T-helper 1 cell treated with Interleukin-12 subunit alpha and Interleukin-12 subunit beta and Interleukin-4 antibody, amounts not matched to agents 30 μg/mL and 1 μg/mL, for 36 hours (primary cell): ENCODE measurements around the gene VAPB.

Experiments
- H3K27ac Mint-ChIP-seq: one replicate; pipeline ENCODE4 v1.8.0; 2021; ENCODE audit warnings: mild to moderate bottlenecking, mixed read lengths
- H3K27me3 Mint-ChIP-seq: one replicate; pipeline ENCODE4 v1.8.0; 2021; ENCODE audit warnings: low read depth, mixed read lengths
- H3K36me3 Mint-ChIP-seq: one replicate; pipeline ENCODE4 v1.8.0; 2021; ENCODE audit warnings: low read depth, mixed read lengths
- H3K4me1 Mint-ChIP-seq: one replicate; pipeline ENCODE4 v1.8.0; 2021; ENCODE audit warnings: low read depth, mixed read lengths
- H3K4me3 Mint-ChIP-seq: one replicate; pipeline ENCODE4 v1.8.0; 2021; ENCODE audit warnings: mild to moderate bottlenecking, moderate library complexity, mixed read lengths
- H3K9me3 Mint-ChIP-seq: one replicate; pipeline ENCODE4 v1.8.0; 2021; ENCODE audit warnings: mixed read lengths

Gene VAPB

GRCh38 chr20:58480551-58481336 lies 91.7 kb downstream of the VAPB start:
- peaks cover 23% of the 10 kb centered on the region for H3K27me3 Mint-ChIP-seq
- H3K36me3 Mint-ChIP-seq = no peaks in the 10 kb centered on the region
- peaks cover 3% of the 10 kb centered on the region for H3K4me1 Mint-ChIP-seq
- peaks cover 9% of the 10 kb centered on the region for H3K9me3 Mint-ChIP-seq
- no peak overlapping the region for H3K4me3 Mint-ChIP-seq
- no peak overlapping the region for H3K27ac Mint-ChIP-seq

- peaks cover 3% of the 10 kb centered on the region for H3K36me3 Mint-ChIP-seq
- H3K9me3 Mint-ChIP-seq = peaks cover 18% of the 10 kb centered on the region
- peaks cover 3% of the 10 kb centered on the region for H3K4me1 Mint-ChIP-seq
- peaks cover 26% of the 10 kb centered on the region for H3K27me3 Mint-ChIP-seq
- no peak overlapping the region for H3K4me3 Mint-ChIP-seq
- no peak overlapping the region for H3K27ac Mint-ChIP-seq
Observed at GRCh38 chr20:58481481-58482021, 92.5 kb downstream of the VAPB start.

DNA sequence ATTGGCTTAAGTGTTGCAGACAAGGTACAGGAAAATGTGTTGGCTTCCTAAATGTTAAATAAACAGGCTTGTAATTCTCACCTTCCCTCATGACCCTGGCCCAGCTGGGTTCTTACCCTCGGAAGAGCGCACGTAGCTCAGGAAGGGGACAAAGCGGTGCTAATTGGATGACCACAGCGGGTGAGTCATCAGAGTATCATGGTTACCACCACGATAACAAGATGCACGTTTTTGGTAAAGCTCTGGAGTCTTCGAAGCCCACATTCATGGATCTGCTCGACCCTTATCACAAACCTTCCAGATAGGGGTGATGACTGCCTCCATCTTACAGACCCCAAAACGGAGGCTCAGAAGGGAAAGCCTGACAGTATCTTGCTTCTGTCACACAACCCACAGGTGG lies 93.4 kb downstream of the VAPB start:
- Mint-ChIP-seq H3K36me3 (peaks cover 3% of the 10 kb centered on the region), H3K27ac (no peak overlapping the region), H3K27me3 (peaks cover 24% of the 10 kb centered on the region), H3K4me1 (peaks cover 3% of the 10 kb centered on the region), H3K9me3 (peaks cover 19% of the 10 kb centered on the region), H3K4me3 (no peak overlapping the region)

GRCh38 chr20:58483051-58483450 lies 94.0 kb downstream of the VAPB start:
- peaks cover 3% of the 10 kb centered on the region for H3K36me3 Mint-ChIP-seq
- peaks cover 19% of the 10 kb centered on the region for H3K9me3 Mint-ChIP-seq
- peaks cover 3% of the 10 kb centered on the region for H3K4me1 Mint-ChIP-seq
- no peak overlapping the region for H3K27ac Mint-ChIP-seq
- H3K27me3 Mint-ChIP-seq = peaks cover 21% of the 10 kb centered on the region
- H3K4me3 Mint-ChIP-seq = no peak overlapping the region

DNA sequence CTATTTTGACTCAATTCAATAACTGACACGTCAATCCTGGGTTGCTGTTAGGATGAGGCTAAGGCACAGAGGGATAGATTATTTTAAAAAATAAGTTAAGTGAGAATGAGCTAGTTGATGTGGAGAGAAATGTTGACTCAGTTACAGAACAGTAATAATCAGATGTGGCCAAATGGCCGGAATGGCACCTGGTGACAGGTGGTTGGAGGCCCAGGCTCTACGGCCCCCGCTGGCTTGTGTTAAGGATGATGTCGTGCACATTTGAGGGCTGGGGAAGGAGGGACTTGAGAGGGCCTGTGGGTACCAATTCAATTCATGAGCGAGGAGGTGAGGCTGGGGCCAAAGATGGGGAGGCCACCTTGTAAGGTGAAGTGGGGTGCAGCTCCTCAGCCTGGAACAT lies 94.4 kb downstream of the VAPB start:
- Mint-ChIP-seq H3K4me3 (no peak overlapping the region), H3K4me1 (peaks cover 3% of the 10 kb centered on the region), H3K27ac (no peak overlapping the region), H3K36me3 (peaks cover 3% of the 10 kb centered on the region), H3K9me3 (peaks cover 21% of the 10 kb centered on the region), H3K27me3 (peaks cover 17% of the 10 kb centered on the region)

DNA sequence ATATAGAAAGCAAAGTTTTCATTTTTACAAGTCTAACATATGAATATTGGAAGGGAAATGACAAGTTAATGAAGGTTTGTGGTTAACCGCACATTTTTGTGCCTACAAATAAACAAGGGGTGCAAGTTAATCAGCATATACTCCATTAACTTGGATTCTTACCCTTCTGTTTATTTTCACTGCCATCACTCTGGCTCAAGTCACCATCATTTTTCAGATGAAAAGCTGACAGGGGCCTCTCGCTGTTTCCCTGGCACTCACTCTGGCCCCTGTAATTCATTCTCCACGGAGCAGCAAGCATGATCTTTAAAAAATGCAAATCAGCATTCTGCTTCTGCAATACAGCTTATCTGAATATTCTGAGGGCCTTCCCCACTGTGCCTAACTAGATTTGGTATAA lies 96.4 kb downstream of the VAPB start:
- no peak overlapping the region for H3K27ac Mint-ChIP-seq
- H3K36me3 Mint-ChIP-seq = peaks cover 3% of the 10 kb centered on the region
- peaks cover 3% of the 10 kb centered on the region for H3K4me1 Mint-ChIP-seq
- no peak overlapping the region for H3K4me3 Mint-ChIP-seq
- H3K9me3 Mint-ChIP-seq = peaks cover 27% of the 10 kb centered on the region
- peaks cover 20% of the 10 kb centered on the region for H3K27me3 Mint-ChIP-seq

DNA sequence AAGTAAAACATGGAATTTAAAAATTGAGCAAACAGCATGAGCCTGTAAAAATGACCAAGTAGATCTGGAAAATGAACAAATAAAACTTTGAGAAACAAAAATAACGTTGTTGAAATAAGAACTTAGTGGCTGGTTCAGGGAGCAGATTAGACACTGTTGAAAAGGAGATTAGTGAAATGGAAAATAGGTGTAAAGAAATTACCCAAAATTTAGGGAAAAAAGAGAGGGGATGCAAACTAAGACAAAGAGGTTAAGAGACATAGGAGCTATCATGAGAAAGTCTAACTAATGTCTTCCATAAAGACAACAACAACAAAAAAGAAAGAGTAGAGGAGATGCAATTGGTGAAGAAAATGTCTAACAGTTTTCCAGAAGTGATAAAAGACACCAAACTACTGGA lies 97.2 kb downstream of the VAPB start:
- H3K9me3 Mint-ChIP-seq = peaks cover 27% of the 10 kb centered on the region
- peaks cover 3% of the 10 kb centered on the region for H3K36me3 Mint-ChIP-seq
- no peak overlapping the region for H3K27ac Mint-ChIP-seq
- peaks cover 3% of the 10 kb centered on the region for H3K4me1 Mint-ChIP-seq
- no peak overlapping the region for H3K4me3 Mint-ChIP-seq
- H3K27me3 Mint-ChIP-seq = peaks cover 20% of the 10 kb centered on the region

GRCh38 chr20:58492074-58492718 lies 103.2 kb downstream of the VAPB start:
- peaks cover 5% of the 10 kb centered on the region for H3K27me3 Mint-ChIP-seq
- H3K4me3 Mint-ChIP-seq = no peak overlapping the region
- peaks cover 8% of the 10 kb centered on the region for H3K9me3 Mint-ChIP-seq
- H3K4me1 Mint-ChIP-seq = no peaks in the 10 kb centered on the region
- H3K36me3 Mint-ChIP-seq = no peaks in the 10 kb centered on the region
- no peak overlapping the region for H3K27ac Mint-ChIP-seq

- no peaks in the 10 kb centered on the region for H3K36me3 Mint-ChIP-seq
- H3K27me3 Mint-ChIP-seq = peaks cover 5% of the 10 kb centered on the region
- no peaks in the 10 kb centered on the region for H3K4me1 Mint-ChIP-seq
- peaks cover 8% of the 10 kb centered on the region for H3K9me3 Mint-ChIP-seq
- H3K4me3 Mint-ChIP-seq = no peak overlapping the region
- no peak overlapping the region for H3K27ac Mint-ChIP-seq
Observed at GRCh38 chr20:58492795-58493524, 103.9 kb downstream of the VAPB start.

DNA sequence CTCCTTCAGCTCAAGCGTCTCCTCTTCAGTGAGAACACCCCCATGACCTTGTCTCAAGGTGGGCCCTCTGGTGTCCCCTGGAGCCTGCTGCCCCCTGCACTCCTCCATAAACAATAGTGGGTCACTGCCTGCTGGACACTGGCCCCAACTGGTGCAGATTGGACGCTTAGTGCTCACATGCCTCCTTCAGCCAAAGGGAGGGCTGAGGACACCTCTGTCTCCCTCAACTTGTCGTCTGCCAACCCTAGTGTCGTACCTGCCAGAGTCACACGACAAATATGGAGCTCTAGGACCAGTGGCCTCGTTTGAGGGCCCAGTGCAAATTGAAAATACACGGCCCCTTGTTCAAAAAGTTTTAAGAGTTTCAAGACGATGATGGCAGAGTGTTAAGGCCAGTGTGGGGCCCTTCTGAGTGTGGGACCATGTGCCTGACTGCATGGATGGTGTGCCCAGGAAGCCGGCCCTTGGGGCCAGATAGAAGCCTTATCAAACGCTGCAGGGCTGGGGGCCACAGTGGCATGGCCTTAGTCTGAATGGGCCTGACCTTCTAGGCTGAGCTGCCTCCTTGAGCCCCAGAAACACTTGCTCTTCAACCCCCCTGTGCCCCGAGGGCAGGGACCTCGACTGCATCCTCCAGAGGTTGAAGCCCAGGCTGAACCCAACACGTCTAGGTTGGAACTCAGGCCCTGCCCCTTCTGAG lies 106.0 kb downstream of the VAPB start:
- H3K9me3 Mint-ChIP-seq = no peaks in the 10 kb centered on the region
- H3K27me3 Mint-ChIP-seq = no peaks in the 10 kb centered on the region
- no peaks in the 10 kb centered on the region for H3K4me1 Mint-ChIP-seq
- no peak overlapping the region for H3K4me3 Mint-ChIP-seq
- H3K27ac Mint-ChIP-seq = no peak overlapping the region
- no peaks in the 10 kb centered on the region for H3K36me3 Mint-ChIP-seq

DNA sequence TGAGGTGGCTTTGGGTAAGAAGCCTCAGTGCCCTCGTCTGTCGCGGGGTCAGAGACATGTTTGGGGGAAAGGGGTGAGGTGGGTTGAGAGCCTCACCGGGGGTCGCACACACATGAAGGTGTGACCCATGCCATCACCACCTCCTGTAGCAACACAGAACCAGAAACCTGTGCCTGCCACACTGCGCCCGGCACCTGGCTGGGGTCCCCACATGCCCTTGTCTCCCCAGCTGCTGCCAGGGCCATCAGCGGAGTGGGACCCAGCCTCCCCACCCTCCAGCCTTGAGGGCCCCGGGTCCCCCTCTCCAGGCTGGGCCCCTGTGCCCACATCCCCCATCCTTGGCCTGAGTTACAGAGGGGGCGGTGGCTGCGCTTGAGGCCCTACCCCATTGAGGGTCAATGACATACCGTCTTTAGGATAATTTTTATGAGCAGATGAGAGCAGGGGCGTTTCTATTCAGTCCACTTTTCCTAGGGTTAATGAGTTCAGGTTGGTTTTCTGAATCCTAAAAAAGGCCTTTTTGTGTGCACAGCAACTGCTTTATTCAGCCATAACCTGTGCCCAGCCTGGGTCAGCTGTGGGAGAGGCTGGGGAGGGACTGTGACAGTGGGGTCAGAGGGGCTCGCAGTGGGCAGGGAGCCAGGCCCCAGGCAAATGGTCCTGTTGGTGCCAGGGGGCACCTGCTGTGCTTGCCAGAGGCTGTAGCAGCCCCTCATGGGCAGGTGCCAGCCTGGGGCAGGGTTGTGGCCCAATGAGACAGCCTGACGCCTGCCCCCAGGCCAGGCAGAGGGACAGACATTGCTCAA lies 106.8 kb downstream of the VAPB start:
- Mint-ChIP-seq H3K4me1 (no peaks in the 10 kb centered on the region), H3K27ac (no peak overlapping the region), H3K9me3 (no peaks in the 10 kb centered on the region), H3K36me3 (no peaks in the 10 kb centered on the region), H3K4me3 (no peak overlapping the region), H3K27me3 (no peaks in the 10 kb centered on the region)

DNA sequence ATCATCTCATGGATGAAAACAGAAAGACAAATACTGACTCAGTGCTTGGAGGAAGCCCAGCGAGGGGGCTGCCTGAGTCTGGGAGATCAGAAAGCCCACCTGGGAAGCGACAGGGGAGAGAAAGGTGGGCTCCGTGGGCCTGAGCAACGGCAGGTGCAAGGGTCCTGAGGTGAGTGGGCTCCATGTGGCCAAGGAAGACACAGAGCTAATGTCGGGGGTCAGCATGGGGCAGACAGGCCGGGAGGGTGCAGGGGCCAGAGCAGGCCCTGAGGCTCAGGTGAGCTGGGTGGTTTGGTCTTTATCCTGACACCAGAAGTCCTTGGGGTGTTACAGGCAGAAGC lies 107.4 kb downstream of the VAPB start:
- Mint-ChIP-seq H3K4me1 (no peaks in the 10 kb centered on the region), H3K27me3 (no peaks in the 10 kb centered on the region), H3K4me3 (no peak overlapping the region), H3K9me3 (no peaks in the 10 kb centered on the region), H3K36me3 (no peaks in the 10 kb centered on the region), H3K27ac (no peak overlapping the region)

DNA sequence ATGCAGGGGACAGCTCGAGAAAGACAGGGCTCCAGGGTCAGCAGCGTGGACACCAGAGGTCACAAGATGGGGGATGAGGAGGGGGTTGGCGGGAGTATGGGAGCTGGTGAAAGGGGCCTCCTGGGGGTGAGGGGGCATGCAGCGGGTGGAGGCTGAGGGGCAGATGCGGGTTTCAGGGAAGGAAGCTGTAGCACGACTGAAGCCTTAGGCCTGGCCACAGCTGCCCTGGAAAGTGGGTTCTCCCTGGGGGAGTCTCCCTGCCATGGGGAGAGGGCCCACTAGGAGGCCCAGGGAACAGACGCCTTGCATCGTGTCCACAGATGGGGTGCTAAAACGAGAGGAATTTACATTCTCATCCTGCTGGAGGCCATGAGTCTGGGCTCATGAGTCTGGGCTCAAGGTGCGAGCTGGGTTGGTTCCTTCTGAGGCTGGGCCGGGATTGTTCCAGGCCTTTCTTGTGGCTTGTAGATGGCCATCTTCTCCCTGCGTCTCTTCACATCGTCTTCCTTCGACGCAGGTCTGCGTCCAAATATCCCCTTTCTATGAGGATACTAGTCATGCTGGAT lies 108.1 kb downstream of the VAPB start:
- H3K27ac Mint-ChIP-seq = no peak overlapping the region
- H3K4me1 Mint-ChIP-seq = no peaks in the 10 kb centered on the region
- H3K4me3 Mint-ChIP-seq = no peak overlapping the region
- no peaks in the 10 kb centered on the region for H3K27me3 Mint-ChIP-seq
- peaks cover 4% of the 10 kb centered on the region for H3K9me3 Mint-ChIP-seq
- H3K36me3 Mint-ChIP-seq = no peaks in the 10 kb centered on the region
